Breast epithelium (tissue), 4 donors: ENCODE measurements around the gene COL23A1. TPM values are rescaled to one million over a fixed set of nuclear protein-coding genes. Genes with fewer than 3 reads are reported as not detected.

ENCODE experiments used
- DNase-seq, 2 donors: peaks; one replicate each; pipeline ENCODE4 v3.0.0-alpha.2; 2019; ENCODE audit warnings: low spot score in 2 of 2
- H3K27ac ChIP-seq, 2 donors: fragments of 200-600 bp; sonication (generic) in 1 of 2; one replicate each; pipeline ENCODE4 v1.5.1; 2016 to 2019; ENCODE audit warnings: mild to moderate bottlenecking in 1 of 2
- H3K27me3 ChIP-seq, 2 donors: fragments of 200-600 bp; sonication (generic) in 1 of 2; one replicate each; pipeline versions ENCODE4 v1.5.1 to v1.6.0; 2017 to 2019; ENCODE audit warnings: control low read depth in 1 of 2, mild to moderate bottlenecking in 1 of 2
- H3K36me3 ChIP-seq: fragments of 200-600 bp; one replicate; pipeline ENCODE4 v1.5.1; 2019
- H3K4me1 ChIP-seq, 2 donors: fragments of 200-600 bp; sonication (generic); one replicate each; pipeline ENCODE4 v1.5.1; 2016 to 2019; ENCODE audit warnings: control low read depth in 1 of 2
- H3K4me3 ChIP-seq, 3 donors: fragments of 200-600 bp; sonication (generic); 1 replicate in 2 of 3; 2 replicates in 1 of 3; pipeline ENCODE4 v1.5.1; 2016 to 2019; ENCODE audit warnings: mild to moderate bottlenecking in 3 of 3, moderate library complexity in 2 of 3
- H3K9me3 ChIP-seq, 2 donors: fragments of 200-600 bp; sonication (generic) in 1 of 2; one replicate each; pipeline ENCODE4 v1.5.1; 2016 to 2019; ENCODE audit warnings: control low read depth in 1 of 2
- POLR2A ChIP-seq: fragments of 450-650 bp; IDR thresholded peaks from one replicate; pipeline ENCODE4 v1.6.1; 2016; ENCODE audit warnings: antibody characterized with exemption, mild to moderate bottlenecking, moderate library complexity
- POLR2AphosphoS5 ChIP-seq, 3 donors: sonication (generic); formaldehyde crosslinking; IDR thresholded peaks; one replicate each; pipeline ENCODE4 v1.6.1; 2017; ENCODE audit warnings: antibody characterized with exemption in 3 of 3
- intact Hi-C: fragments of 100-400 bp; cut with DNase I; formaldehyde crosslinking; loops from one replicate; pipeline ENCODE4 v1.15.1; 2023; ENCODE audit warnings: low total_unique reads
- total RNA-seq, 3 donors: library from RNA; depleted of rRNA; stranded (reverse); fragments of >200 nt; gene quantifications; one replicate each; pipeline ENCODE4 v1.1.0, GENCODE V29; 2016
- TF ChIP-seq, protein P1 (sequence below), 3 donors: fragments of 450-650 bp; IDR thresholded peaks; one replicate each; pipeline ENCODE4 v1.5.1; 2016 to 2017; ENCODE audit warnings: antibody characterized with exemption in 3 of 3, mild to moderate bottlenecking in 3 of 3, moderate library complexity in 3 of 3

Gene COL23A1
- total RNA-seq, 3 donors from 2014 or later: 0.32 to 3.3 (median 2.6) TPM

DNA sequence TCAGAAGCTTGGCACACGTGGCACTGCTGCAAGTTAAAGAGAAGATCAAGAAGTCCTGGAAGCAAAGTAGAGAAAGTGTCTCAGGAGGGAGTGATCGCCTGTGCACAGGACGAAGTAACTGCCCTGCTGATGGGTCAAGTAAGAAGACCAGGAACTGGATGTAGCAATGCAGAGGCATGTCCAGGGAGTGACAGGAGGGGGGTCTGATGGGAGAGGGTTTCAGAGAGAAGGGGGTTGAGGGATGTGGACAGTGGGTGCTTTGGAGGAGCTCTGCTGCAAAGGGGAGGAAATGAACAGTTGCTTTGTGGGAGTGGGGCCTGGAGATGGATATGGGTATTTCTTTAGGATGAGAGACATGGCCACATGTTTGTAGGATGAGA lies 297.4 kb downstream of the COL23A1 start:
- intact Hi-C loops: no loop called here
- Histone ChIP-seq H3K27ac (no peak overlapping the region), H3K4me3 (no peak overlapping the region), H3K4me1 (peaks cover 0 to 4% of the 10 kb centered on the region in 2 donors), H3K36me3 (no peaks in the 10 kb centered on the region), H3K9me3 (no peaks in the 10 kb centered on the region), H3K27me3 (peaks cover 0 to 5% of the 10 kb centered on the region in 2 donors)
- DNase-seq: no peak
- TF ChIP-seq, protein P1, sequence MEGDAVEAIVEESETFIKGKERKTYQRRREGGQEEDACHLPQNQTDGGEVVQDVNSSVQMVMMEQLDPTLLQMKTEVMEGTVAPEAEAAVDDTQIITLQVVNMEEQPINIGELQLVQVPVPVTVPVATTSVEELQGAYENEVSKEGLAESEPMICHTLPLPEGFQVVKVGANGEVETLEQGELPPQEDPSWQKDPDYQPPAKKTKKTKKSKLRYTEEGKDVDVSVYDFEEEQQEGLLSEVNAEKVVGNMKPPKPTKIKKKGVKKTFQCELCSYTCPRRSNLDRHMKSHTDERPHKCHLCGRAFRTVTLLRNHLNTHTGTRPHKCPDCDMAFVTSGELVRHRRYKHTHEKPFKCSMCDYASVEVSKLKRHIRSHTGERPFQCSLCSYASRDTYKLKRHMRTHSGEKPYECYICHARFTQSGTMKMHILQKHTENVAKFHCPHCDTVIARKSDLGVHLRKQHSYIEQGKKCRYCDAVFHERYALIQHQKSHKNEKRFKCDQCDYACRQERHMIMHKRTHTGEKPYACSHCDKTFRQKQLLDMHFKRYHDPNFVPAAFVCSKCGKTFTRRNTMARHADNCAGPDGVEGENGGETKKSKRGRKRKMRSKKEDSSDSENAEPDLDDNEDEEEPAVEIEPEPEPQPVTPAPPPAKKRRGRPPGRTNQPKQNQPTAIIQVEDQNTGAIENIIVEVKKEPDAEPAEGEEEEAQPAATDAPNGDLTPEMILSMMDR (IDR thresholded peaks at IDR 0.05): no peak
- no peak for TF ChIP-seq POLR2AphosphoS5 (IDR thresholded peaks at IDR 0.05)
- no peak for TF ChIP-seq POLR2A

DNA sequence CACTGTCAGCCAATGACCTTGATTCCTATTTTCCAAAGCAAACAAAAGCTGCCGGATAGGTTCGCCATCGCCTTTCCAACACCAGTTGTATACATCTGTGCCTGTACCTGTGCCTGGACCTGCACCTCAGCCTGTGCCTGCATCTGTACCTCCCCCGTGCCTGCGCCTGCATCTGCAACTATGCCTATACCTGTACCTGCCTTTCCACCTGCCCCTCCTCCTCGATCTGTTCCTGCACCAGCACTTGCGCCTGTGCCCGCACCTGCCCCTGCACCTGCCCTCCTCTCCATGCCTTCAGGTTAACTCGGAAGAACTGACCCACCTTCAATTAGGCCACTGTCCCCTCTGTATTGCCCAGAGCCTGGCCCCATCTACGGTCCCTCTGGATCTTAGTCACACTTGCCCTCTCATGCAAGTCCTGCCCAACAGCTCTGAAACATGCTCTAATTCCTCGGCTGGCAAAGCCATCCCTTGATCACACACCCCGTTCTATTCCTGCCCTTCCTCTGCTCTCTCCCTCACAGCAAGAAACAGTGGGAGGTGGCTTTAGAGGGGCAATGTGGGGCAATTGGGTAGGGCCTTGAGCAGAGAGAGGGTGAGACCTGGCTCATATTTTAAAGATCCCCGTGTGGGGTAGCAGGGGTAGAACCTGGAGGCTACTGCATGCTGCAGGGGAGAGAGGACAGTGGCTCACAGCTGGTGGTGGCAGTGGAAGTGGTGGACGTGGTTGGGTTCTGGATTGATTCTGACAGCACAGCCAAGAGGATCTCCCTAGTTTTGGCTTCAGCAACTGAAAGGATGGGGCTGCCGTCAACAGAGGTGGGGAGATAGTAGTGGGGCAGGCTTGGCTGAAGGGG lies 298.0 kb downstream of the COL23A1 start:
- H3K27ac ChIP-seq: no peak overlapping the region
- H3K9me3 ChIP-seq: no peaks in the 10 kb centered on the region
- no peak for DNase-seq
- no peak overlapping the region for H3K4me3 ChIP-seq
- peaks cover 0 to 4% of the 10 kb centered on the region in 2 donors for H3K4me1 ChIP-seq
- intact Hi-C loops: no loop called here
- TF ChIP-seq POLR2AphosphoS5 (IDR thresholded peaks at IDR 0.05) (no peak), POLR2A (no peak)
- TF ChIP-seq, protein P1 (IDR thresholded peaks at IDR 0.05): no peak
- no peaks in the 10 kb centered on the region for H3K36me3 ChIP-seq
- peaks cover 0 to 5% of the 10 kb centered on the region in 2 donors for H3K27me3 ChIP-seq

DNA sequence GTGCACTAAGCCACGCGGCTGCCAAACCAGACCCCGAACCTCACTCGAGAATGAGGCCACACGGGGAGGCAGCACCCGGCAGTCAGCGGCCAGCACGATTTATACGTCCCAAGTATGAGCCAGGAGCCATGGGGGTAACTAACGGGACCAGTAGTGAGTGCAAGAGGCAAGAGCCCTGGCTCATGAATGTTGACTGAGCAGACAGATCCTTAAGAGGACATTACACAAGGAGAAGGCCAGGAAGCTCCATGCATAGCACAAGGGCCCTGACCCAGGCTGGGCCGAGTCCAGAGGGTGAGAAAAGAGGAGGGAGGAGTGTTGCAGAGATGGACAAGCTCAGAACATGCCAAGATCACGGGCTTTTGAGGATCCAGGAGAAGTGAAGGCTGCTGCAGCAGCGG lies 299.0 kb downstream of the COL23A1 start:
- H3K4me1 ChIP-seq: peaks cover 0 to 4% of the 10 kb centered on the region in 2 donors
- H3K9me3 ChIP-seq: no peaks in the 10 kb centered on the region
- no peaks in the 10 kb centered on the region for H3K36me3 ChIP-seq
- intact Hi-C loops: no loop called here
- no peak for TF ChIP-seq POLR2A
- no peak for TF ChIP-seq POLR2AphosphoS5 (IDR thresholded peaks at IDR 0.05)
- TF ChIP-seq, protein P1 (IDR thresholded peaks at IDR 0.05): no peak
- no peak overlapping the region for H3K27ac ChIP-seq
- H3K4me3 ChIP-seq: no peak overlapping the region
- DNase-seq: no peak
- H3K27me3 ChIP-seq: peaks cover 0 to 5% of the 10 kb centered on the region in 2 donors

DNA sequence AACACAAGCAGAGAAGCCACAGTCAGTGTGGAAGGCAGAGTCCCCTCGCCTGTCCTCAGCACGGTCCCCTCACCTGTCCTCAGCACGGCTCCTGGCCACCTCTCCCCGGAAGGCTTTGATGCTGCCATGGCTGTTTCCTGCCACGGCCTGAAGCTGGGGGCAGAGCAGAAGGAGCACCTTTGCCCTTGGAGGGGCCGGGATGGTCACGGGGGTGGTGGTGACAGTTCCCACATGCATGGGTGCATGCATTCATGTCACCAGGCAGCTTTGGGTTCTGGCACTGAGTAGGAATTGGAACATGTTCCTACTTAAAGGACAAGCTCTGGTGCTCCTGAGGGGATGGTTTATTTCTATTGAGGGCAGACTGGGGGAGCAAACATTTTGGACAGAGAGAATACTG lies 299.8 kb downstream of the COL23A1 start:
- Histone ChIP-seq H3K36me3 (no peaks in the 10 kb centered on the region), H3K9me3 (no peaks in the 10 kb centered on the region), H3K4me3 (no peak overlapping the region), H3K4me1 (peaks cover 0 to 4% of the 10 kb centered on the region in 2 donors), H3K27me3 (peaks cover 0 to 5% of the 10 kb centered on the region in 2 donors), H3K27ac (no peak overlapping the region)
- no peak for DNase-seq
- TF ChIP-seq, protein P1 (IDR thresholded peaks at IDR 0.05): no peak
- TF ChIP-seq POLR2AphosphoS5 (IDR thresholded peaks at IDR 0.05): no peak
- no peak for TF ChIP-seq POLR2A
- intact Hi-C loops: no loop called here

DNA sequence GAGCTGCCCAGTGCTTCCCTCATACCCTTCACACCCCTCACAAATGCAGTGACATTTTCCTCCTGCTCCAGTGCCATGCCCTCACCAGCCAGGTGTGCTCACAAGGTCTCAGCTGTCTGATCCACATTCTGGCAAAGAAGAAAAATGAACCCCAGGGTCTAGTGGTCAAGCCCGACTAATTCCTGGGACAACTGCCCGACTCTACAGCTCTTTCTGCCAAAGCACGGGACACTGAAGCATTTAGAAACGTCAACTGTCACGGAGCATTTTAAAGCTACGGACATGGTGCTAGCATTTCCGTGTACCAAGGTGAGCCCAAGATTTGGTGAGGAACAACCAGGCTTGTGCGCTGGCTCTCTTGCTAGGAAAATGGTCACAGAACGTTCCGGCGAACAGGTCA lies 300.8 kb downstream of the COL23A1 start:
- no peaks in the 10 kb centered on the region for H3K36me3 ChIP-seq
- peaks cover 0 to 4% of the 10 kb centered on the region in 2 donors for H3K4me1 ChIP-seq
- peaks cover 0 to 5% of the 10 kb centered on the region in 2 donors for H3K27me3 ChIP-seq
- no peaks in the 10 kb centered on the region for H3K9me3 ChIP-seq
- peak overlapping the region; percentile 57 for H3K27ac ChIP-seq
- H3K4me3 ChIP-seq: peak overlapping the region in 1 of 3 donors; percentile 11
- intact Hi-C loops: no loop called here
- DNase-seq: no peak
- TF ChIP-seq, protein P1 (IDR thresholded peaks at IDR 0.05): no peak
- TF ChIP-seq POLR2A: no peak
- TF ChIP-seq POLR2AphosphoS5 (IDR thresholded peaks at IDR 0.05): no peak
